HEK293 (cell line): Measurements from ENCODE around the gene SORT1.

Experiments
- CTCF ChIA-PET: fragments of 350-600 bp; formaldehyde crosslinking; extraction: SDS; loops from one replicate; lab custom pipeline; 2021; ENCODE audit warnings: antibody characterized with exemption; lab: Yijun Ruan, JAX
- POLR2A ChIA-PET: fragments of 300-600 bp; formaldehyde crosslinking; extraction: SDS; loops from one replicate; lab custom pipeline; 2020; ENCODE audit warnings: antibody characterized with exemption, inconsistent platforms; lab: Yijun Ruan, JAX
- H3K27ac ChIP-seq: fragments of 200-500 bp; sonication (Bioruptor generic); 2 replicates; pipeline ENCODE4 v1.5.1; 2014; ENCODE audit warnings: low read depth, low read length, control low read depth, inconsistent platforms; ENCODE audit errors: extremely low read depth
- H3K36me3 ChIP-seq, 2 experiments: fragments of 200-500 bp in 1 of 2; sonication (Bioruptor generic) in 1 of 2; 1 replicate in 1 of 2; 2 replicates in 1 of 2; pipeline ENCODE4 v1.5.1; 2014 to 2017; ENCODE audit warnings: inconsistent platforms in 2 of 2, low read length in 2 of 2; ENCODE audit not compliant: control insufficient read depth in 2 of 2, insufficient read depth in 1 of 2
- H3K4me1 ChIP-seq: fragments of 200-500 bp; sonication (Bioruptor generic); 2 replicates; pipeline ENCODE4 v1.5.1; 2014; ENCODE audit warnings: mild to moderate bottlenecking, low read length, inconsistent platforms; ENCODE audit not compliant: control insufficient read depth, insufficient read depth
- H3K4me3 ChIP-seq: 2 replicates; pipeline ENCODE4 v1.5.1; 2011; ENCODE audit warnings: low read depth, mild to moderate bottlenecking, control low read depth, low read length, moderate library complexity
- H3K9me3 ChIP-seq: fragments of 200-500 bp; sonication (Bioruptor generic); 2 replicates; pipeline ENCODE4 v1.5.1; 2014; ENCODE audit warnings: low read depth, low read length, inconsistent platforms; ENCODE audit not compliant: control insufficient read depth, insufficient read depth
- GFI1B ChIP-seq: fragments of 450-650 bp; formaldehyde crosslinking; IDR thresholded peaks from 2 replicates; pipeline ENCODE4 v1.5.1; 2016; ENCODE audit warnings: missing biosample characterization, missing genetic modification characterization
- INSM2 ChIP-seq: fragments of 450-650 bp; formaldehyde crosslinking; IDR thresholded peaks from 2 replicates; pipeline ENCODE4 v1.5.1; 2016; ENCODE audit warnings: missing biosample characterization, missing genetic modification characterization
- MZF1 ChIP-seq: fragments of 450-650 bp; formaldehyde crosslinking; IDR thresholded peaks from 2 replicates; pipeline ENCODE4 v1.5.1; 2017; ENCODE audit warnings: missing biosample characterization, missing genetic modification characterization, borderline replicate concordance
- PRDM1 ChIP-seq: fragments of 450-650 bp; formaldehyde crosslinking; IDR thresholded peaks from 2 replicates; pipeline ENCODE4; 2016; ENCODE audit warnings: missing biosample characterization, missing genetic modification characterization
- WT1 ChIP-seq: fragments of 450-650 bp; formaldehyde crosslinking; IDR thresholded peaks from 2 replicates; pipeline ENCODE4 v1.5.1; 2016; ENCODE audit warnings: missing biosample characterization, missing genetic modification characterization
- ZBTB1 ChIP-seq: fragments of 450-650 bp; formaldehyde crosslinking; IDR thresholded peaks from 2 replicates; pipeline ENCODE4 v1.5.1; 2016; ENCODE audit warnings: missing biosample characterization, missing genetic modification characterization
- ZBTB17 ChIP-seq: fragments of 450-650 bp; formaldehyde crosslinking; IDR thresholded peaks from 2 replicates; pipeline ENCODE4 v1.5.1; 2016; ENCODE audit warnings: missing biosample characterization, missing genetic modification characterization
- ZBTB21 ChIP-seq: fragments of 450-650 bp; formaldehyde crosslinking; IDR thresholded peaks from 2 replicates; pipeline ENCODE4 v1.5.1; 2017; ENCODE audit warnings: missing biosample characterization, missing genetic modification characterization
- ZNF10 ChIP-seq: fragments of 450-650 bp; formaldehyde crosslinking; IDR thresholded peaks from 2 replicates; pipeline ENCODE4 v1.5.1; 2017; ENCODE audit warnings: missing biosample characterization, missing genetic modification characterization
- ZNF274 ChIP-seq, 2 experiments: fragments of 200-500 bp in 1 of 2; fragments of 450-650 bp in 1 of 2; sonication (Bioruptor generic) in 1 of 2; formaldehyde crosslinking in 1 of 2; IDR thresholded peaks; 2 replicates each; pipeline versions ENCODE4 v1.5.1 to v1.6.1; 2014 to 2016; ENCODE audit warnings: borderline replicate concordance in 1 of 2, inconsistent platforms in 1 of 2, low read length in 1 of 2, missing biosample characterization in 1 of 2, missing genetic modification characterization in 1 of 2
- ZNF335 ChIP-seq: fragments of 450-650 bp; formaldehyde crosslinking; conservative IDR thresholded peaks from 2 replicates; pipeline ENCODE4 v1.5.1; 2016; ENCODE audit warnings: missing biosample characterization, missing genetic modification characterization
- ZNF350 ChIP-seq: fragments of 450-650 bp; formaldehyde crosslinking; IDR thresholded peaks from 2 replicates; pipeline ENCODE4 v1.5.0; 2017; ENCODE audit warnings: missing biosample characterization, mild to moderate bottlenecking, missing genetic modification characterization
- ZNF354C ChIP-seq: fragments of 450-650 bp; formaldehyde crosslinking; IDR thresholded peaks from 2 replicates; pipeline ENCODE4 v1.5.1; 2016; ENCODE audit warnings: missing biosample characterization, missing genetic modification characterization, low read depth, borderline replicate concordance
- ZNF510 ChIP-seq: fragments of 450-650 bp; formaldehyde crosslinking; IDR thresholded peaks from 2 replicates; pipeline ENCODE4 v1.5.1; 2018; ENCODE audit warnings: mild to moderate bottlenecking, missing genetic modification characterization, missing biosample characterization; ENCODE audit not compliant: insufficient replicate concordance
- ZNF555 ChIP-seq: fragments of 450-650 bp; formaldehyde crosslinking; conservative IDR thresholded peaks from 2 replicates; pipeline ENCODE4 v1.5.1; 2017; ENCODE audit warnings: missing biosample characterization, mild to moderate bottlenecking, missing genetic modification characterization, inconsistent platforms
- ZNF558 ChIP-seq: fragments of 450-650 bp; formaldehyde crosslinking; IDR thresholded peaks from 2 replicates; pipeline ENCODE4 v1.5.1; 2016; ENCODE audit warnings: missing biosample characterization, missing genetic modification characterization
- ZNF560 ChIP-seq: fragments of 450-650 bp; formaldehyde crosslinking; IDR thresholded peaks from 2 replicates; pipeline ENCODE4 v1.5.1; 2017; ENCODE audit warnings: missing biosample characterization, missing genetic modification characterization, borderline replicate concordance
- ZNF585B ChIP-seq: fragments of 450-650 bp; formaldehyde crosslinking; IDR thresholded peaks from 2 replicates; pipeline ENCODE4 v1.5.1; 2016; ENCODE audit warnings: missing biosample characterization, missing genetic modification characterization
- ZNF596 ChIP-seq: fragments of 450-650 bp; IDR thresholded peaks from 2 replicates; pipeline ENCODE4 v1.5.0; 2018; ENCODE audit warnings: missing biosample characterization, mild to moderate bottlenecking, missing genetic modification characterization, moderate library complexity
- ZNF626 ChIP-seq: fragments of 450-650 bp; sonication (Bioruptor Pico); formaldehyde crosslinking; IDR thresholded peaks from 2 replicates; pipeline ENCODE4 v1.5.1; 2018; ENCODE audit warnings: missing biosample characterization, missing genetic modification characterization, inconsistent platforms
- ZNF660 ChIP-seq: fragments of 450-650 bp; IDR thresholded peaks from 2 replicates; pipeline ENCODE4 v1.5.1; 2018; ENCODE audit warnings: missing biosample characterization, mild to moderate bottlenecking, missing genetic modification characterization
- ZNF837 ChIP-seq: fragments of 450-650 bp; formaldehyde crosslinking; IDR thresholded peaks from 2 replicates; pipeline ENCODE4 v1.5.1; 2016; ENCODE audit warnings: missing biosample characterization, missing genetic modification characterization
- ZSCAN23 ChIP-seq: fragments of 450-650 bp; formaldehyde crosslinking; IDR thresholded peaks from 2 replicates; pipeline ENCODE4 v1.5.1; 2016; ENCODE audit warnings: missing biosample characterization, missing genetic modification characterization
- TF ChIP-seq, protein P1 (sequence below): fragments of 450-650 bp; formaldehyde crosslinking; IDR thresholded peaks from 2 replicates; pipeline ENCODE4 v1.5.1; 2016; ENCODE audit warnings: missing biosample characterization, missing genetic modification characterization
- TF ChIP-seq, protein P2 (sequence below): IDR thresholded peaks from 2 replicates; pipeline ENCODE4 v1.6.1; 2011; ENCODE audit warnings: mild to moderate bottlenecking, low read depth, low read length, borderline replicate concordance
- TF ChIP-seq, protein P3 (sequence below): fragments of 450-650 bp; formaldehyde crosslinking; IDR thresholded peaks from 2 replicates; pipeline ENCODE4 v1.5.1; 2016; ENCODE audit warnings: missing biosample characterization, missing genetic modification characterization

The SORT1 gene

DNA sequence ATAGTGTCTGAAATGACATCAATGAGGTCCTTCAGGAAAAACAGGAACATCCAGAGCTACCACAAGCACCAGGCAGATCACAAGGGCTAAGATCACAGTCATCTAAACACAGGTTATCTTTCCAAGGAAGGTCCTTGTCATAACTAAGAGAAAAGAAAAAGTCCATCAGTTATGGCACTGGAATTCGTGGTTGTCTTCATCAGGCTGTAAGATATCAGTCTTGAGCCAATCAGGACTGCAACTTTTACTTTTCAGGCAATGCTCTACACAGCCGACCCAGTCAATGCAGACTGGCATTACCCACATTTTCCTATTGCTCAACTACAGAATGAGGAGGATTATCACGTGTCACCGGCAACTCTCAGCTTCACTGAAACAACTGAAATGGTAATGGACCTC lies 26.4 kb downstream of the SORT1 start:
- H3K9me3 ChIP-seq = no peaks in the 10 kb centered on the region
- H3K27ac ChIP-seq = no peak overlapping the region
- 0 out of 2 replicates have a peak, but pooled peaks cover 5% of the 10 kb centered on the region for H3K4me1 ChIP-seq
- H3K36me3 ChIP-seq = peaks cover 0 to 20% of the 10 kb centered on the region in 2 experiments; a peak in 2 of 3 replicates
- ChIA-PET POLR2A (interaction anchor here (0.7 to 1.6 kb wide), 3 partner anchors 13 to 88 kb away, joined by 3 to 4 read pairs (median 3); partner anchors contain the start of gene PSRC1), CTCF (interaction anchor here (0.6 to 1.4 kb wide), 3 partner anchors 25 to 161 kb away, joined by 4 to 6 read pairs (median 4); no protein-coding TSS in a partner anchor)
- no peak overlapping the region for H3K4me3 ChIP-seq
- no peak for TF ChIP-seq ZNF560
- TF ChIP-seq ZNF335 (tag by site-specific recombination) = peak; percentile 82
- TF ChIP-seq ZBTB17 = 0 out of 2 replicates have a peak, but pooled peaks have one; percentile 9
- peak; percentile 82 for TF ChIP-seq PRDM1 (tag by site-specific recombination)
- TF ChIP-seq ZSCAN23 (tag by site-specific recombination) = no peak

GRCh38 chr1:109370712-109371340 lies 26.9 kb downstream of the SORT1 start:
- 0 out of 2 replicates have a peak, but pooled peaks cover 5% of the 10 kb centered on the region for H3K4me1 ChIP-seq
- POLR2A ChIA-PET = interaction anchor here (0.7 to 1.6 kb wide), 3 partner anchors 13 to 88 kb away, joined by 3 to 4 read pairs (median 3); partner anchors contain the start of gene PSRC1
- CTCF ChIA-PET = interaction anchor here (0.6 to 1.4 kb wide), 6 partner anchors 25 to 161 kb away, joined by 3 to 6 read pairs (median 4); partner anchors contain the start of gene SORT1

DNA sequence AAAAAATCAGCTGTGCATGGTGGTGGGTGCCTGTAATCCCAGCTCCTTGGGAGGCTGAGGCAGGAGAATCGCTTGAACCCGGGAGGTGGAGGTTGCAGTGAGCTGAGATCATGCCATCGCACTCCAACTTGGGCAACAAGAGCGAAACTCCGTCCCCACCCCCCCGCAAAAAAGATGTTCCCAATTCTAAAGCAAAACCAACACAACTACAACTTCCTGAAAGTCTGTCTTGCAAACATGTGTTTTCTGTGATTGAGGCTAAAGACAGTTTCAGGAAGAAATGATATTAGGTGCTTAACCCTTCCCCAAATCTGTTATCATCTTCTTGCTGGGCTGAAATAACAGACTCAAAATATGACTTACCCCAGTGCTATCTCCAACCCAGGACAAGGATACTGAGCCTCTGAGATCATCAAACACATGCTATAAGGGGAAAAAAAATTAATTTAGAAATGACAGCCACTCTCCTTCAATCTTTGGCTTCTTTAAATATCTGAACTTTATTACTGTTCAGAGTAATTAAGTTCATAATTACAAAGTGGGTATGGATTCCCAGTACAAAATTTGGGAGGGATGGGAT lies 28.5 kb downstream of the SORT1 start:
- Histone ChIP-seq H3K36me3 (peaks cover 0 to 34% of the 10 kb centered on the region in 2 experiments; a peak in 2 of 3 replicates), H3K4me3 (no peak overlapping the region), H3K4me1 (0 out of 2 replicates have a peak, but pooled peaks cover 5% of the 10 kb centered on the region), H3K9me3 (no peaks in the 10 kb centered on the region), H3K27ac (no peak overlapping the region)
- TF ChIP-seq, protein P1, sequence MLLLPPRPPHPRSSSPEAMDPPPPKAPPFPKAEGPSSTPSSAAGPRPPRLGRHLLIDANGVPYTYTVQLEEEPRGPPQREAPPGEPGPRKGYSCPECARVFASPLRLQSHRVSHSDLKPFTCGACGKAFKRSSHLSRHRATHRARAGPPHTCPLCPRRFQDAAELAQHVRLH (tag by site-specific recombination) = no peak
- TF ChIP-seq ZNF596 (tag by site-specific recombination) (no peak), INSM2 (tag by site-specific recombination) (no peak), MZF1 (tag by site-specific recombination) (no peak), ZNF555 (no peak), ZNF10 (tag by site-specific recombination) (no peak)
- TF ChIP-seq, protein P2, sequence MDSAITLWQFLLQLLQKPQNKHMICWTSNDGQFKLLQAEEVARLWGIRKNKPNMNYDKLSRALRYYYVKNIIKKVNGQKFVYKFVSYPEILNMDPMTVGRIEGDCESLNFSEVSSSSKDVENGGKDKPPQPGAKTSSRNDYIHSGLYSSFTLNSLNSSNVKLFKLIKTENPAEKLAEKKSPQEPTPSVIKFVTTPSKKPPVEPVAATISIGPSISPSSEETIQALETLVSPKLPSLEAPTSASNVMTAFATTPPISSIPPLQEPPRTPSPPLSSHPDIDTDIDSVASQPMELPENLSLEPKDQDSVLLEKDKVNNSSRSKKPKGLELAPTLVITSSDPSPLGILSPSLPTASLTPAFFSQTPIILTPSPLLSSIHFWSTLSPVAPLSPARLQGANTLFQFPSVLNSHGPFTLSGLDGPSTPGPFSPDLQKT = no peak
- CTCF ChIA-PET = interaction anchor here (0.6 kb wide), 1 partner anchor 470 kb away, joined by 5 read pairs; no protein-coding TSS in a partner anchor
- POLR2A ChIA-PET = no interaction called here

More at GRCh38 chr1:109370712-109371340, 26.9 kb downstream of the SORT1 start:
- no peak overlapping the region for H3K27ac ChIP-seq
- peaks cover 0 to 24% of the 10 kb centered on the region in 2 experiments; a peak in 2 of 3 replicates for H3K36me3 ChIP-seq
- no peaks in the 10 kb centered on the region for H3K9me3 ChIP-seq
- TF ChIP-seq, protein P3, sequence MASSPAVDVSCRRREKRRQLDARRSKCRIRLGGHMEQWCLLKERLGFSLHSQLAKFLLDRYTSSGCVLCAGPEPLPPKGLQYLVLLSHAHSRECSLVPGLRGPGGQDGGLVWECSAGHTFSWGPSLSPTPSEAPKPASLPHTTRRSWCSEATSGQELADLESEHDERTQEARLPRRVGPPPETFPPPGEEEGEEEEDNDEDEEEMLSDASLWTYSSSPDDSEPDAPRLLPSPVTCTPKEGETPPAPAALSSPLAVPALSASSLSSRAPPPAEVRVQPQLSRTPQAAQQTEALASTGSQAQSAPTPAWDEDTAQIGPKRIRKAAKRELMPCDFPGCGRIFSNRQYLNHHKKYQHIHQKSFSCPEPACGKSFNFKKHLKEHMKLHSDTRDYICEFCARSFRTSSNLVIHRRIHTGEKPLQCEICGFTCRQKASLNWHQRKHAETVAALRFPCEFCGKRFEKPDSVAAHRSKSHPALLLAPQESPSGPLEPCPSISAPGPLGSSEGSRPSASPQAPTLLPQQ = no peak
- TF ChIP-seq ZNF350 (tag by site-specific recombination) (no peak), WT1 (tag by site-specific recombination) (peak; percentile 97), ZBTB17 (0 out of 2 replicates have a peak, but pooled peaks have one; percentile 27), ZNF585B (tag by site-specific recombination) (no peak), ZNF274 (IDR thresholded peaks at IDR 0.05; ENCODE audit: low read length) (no peak), ZNF274 (tag by site-specific recombination; IDR thresholded peaks at IDR 0.05; ENCODE audit: borderline replicate concordance) (no peak), ZBTB1 (tag by site-specific recombination) (no peak), ZNF626 (tag by site-specific recombination) (no peak), ZNF837 (no peak), ZNF660 (peak; percentile 41; the same call in 1 of the 2 replicates), ZNF510 (tag by site-specific recombination) (no peak), ZNF354C (tag by site-specific recombination) (no peak), ZNF558 (tag by site-specific recombination) (no peak), GFI1B (0 out of 2 replicates have a peak, but pooled peaks have one; percentile 29), ZBTB21 (tag by site-specific recombination) (no peak)
- no peak overlapping the region for H3K4me3 ChIP-seq
